SK-N-SH (cell line): ENCODE measurements around the gene HNRNPH1.

Experiments
- CTCF ChIP-seq: fragments of 200-600 bp; sonication (generic); IDR thresholded peaks from 2 replicates; pipeline ENCODE4 v1.6.1; 2017; ENCODE audit warnings: antibody characterized with exemption, mild to moderate bottlenecking, moderate library complexity
- EP300 ChIP-seq, 2 experiments: IDR thresholded peaks; 2 replicates each; pipeline versions ENCODE4 v1.4.0 to v1.6.1; 2012; ENCODE audit warnings: borderline replicate concordance in 1 of 2, low read depth in 1 of 2, low read length in 1 of 2
- FOSL2 ChIP-seq: IDR thresholded peaks from 2 replicates; pipeline ENCODE4 v1.4.0; 2012; ENCODE audit warnings: low read depth, mild to moderate bottlenecking, moderate library complexity, borderline replicate concordance
- GABPA ChIP-seq: IDR thresholded peaks from 2 replicates; pipeline ENCODE4 v1.4.0; 2012; ENCODE audit warnings: low read depth, mild to moderate bottlenecking
- JUND ChIP-seq: IDR thresholded peaks from 2 replicates; pipeline ENCODE4 v1.4.0; 2012
- USF2 ChIP-seq: fragments of 150-350 bp; IDR thresholded peaks from 2 replicates; pipeline ENCODE4 v1.6.1; 2017; ENCODE audit warnings: antibody characterized with exemption, low read length, low read depth, borderline replicate concordance

GRCh38 chr5:179668391-179668790 lies 44.9 kb upstream of the HNRNPH1 start:
- no peak for TF ChIP-seq USF2
- TF ChIP-seq CTCF: peak; percentile 59
- TF ChIP-seq GABPA: no peak
- no peak for TF ChIP-seq EP300 (IDR thresholded peaks at IDR 0.05; ENCODE audit: borderline replicate concordance in 1 of 2, low read depth in 1 of 2, low read length in 1 of 2)
- TF ChIP-seq JUND: no peak
- no peak for TF ChIP-seq FOSL2
